ENCODE results near the gene RPL34.

RPL34 gene

GRCh38 chr4:108644237-108644636, 23.9 kb downstream of the RPL34 start:
- no peak for DNase-seq (ENCODE audit: insufficient read length, low spot score)
- TF ChIP-seq POLR2A (IDR thresholded peaks at IDR 0.05; ENCODE audit: low read depth, low read length), result no peak
- no peak for FAIRE-seq

- no peak for TF ChIP-seq POLR2A (IDR thresholded peaks at IDR 0.05; ENCODE audit: low read depth, low read length)
- DNase-seq (ENCODE audit: insufficient read length, low spot score) (no peak), FAIRE-seq (no peak)
These were observed 26.3 kb downstream of the RPL34 start for GRCh38 chr4:108646706-108647105.

- no peak for TF ChIP-seq POLR2A (IDR thresholded peaks at IDR 0.05; ENCODE audit: low read depth, low read length)
- DNase-seq (ENCODE audit: insufficient read length, low spot score) (no peak), FAIRE-seq (no peak)
These were observed 29.5 kb downstream of the RPL34 start for GRCh38 chr4:108649863-108650211.

GRCh38 chr4:108650212-108651013, 30.0 kb downstream of the RPL34 start, which contains the start of gene OSTC:
TSS of gene OSTC (plus strand) at chr4:108650599. CDS start at chr4:108650656, 57 bp downstream.
- peak; percentile 75 for TF ChIP-seq POLR2A (IDR thresholded peaks at IDR 0.05; ENCODE audit: low read depth, low read length)
- no peak for FAIRE-seq
- DNase-seq (ENCODE audit: insufficient read length, low spot score), result peak; percentile 44

GRCh38 chr4:108651014-108651791, 30.8 kb downstream of the RPL34 start:
- no peak for DNase-seq (ENCODE audit: insufficient read length, low spot score)
- no peak for FAIRE-seq
- no peak for TF ChIP-seq POLR2A (IDR thresholded peaks at IDR 0.05; ENCODE audit: low read depth, low read length)

- TF ChIP-seq POLR2A (IDR thresholded peaks at IDR 0.05; ENCODE audit: low read depth, low read length), result no peak
- no peak for FAIRE-seq
- no peak for DNase-seq (ENCODE audit: insufficient read length, low spot score)
These were observed 42.3 kb downstream of the RPL34 start for GRCh38 chr4:108662629-108663028.

- DNase-seq (ENCODE audit: insufficient read length, low spot score) (no peak), FAIRE-seq (no peak)
- no peak for TF ChIP-seq POLR2A (IDR thresholded peaks at IDR 0.05; ENCODE audit: low read depth, low read length)
These were observed 54.1 kb downstream of the RPL34 start for GRCh38 chr4:108674356-108674977.
